Smooth muscle cell of the umbilical artery (primary cell): ENCODE data around the gene ITGAD. TPM values are rescaled to one million over a fixed set of nuclear protein-coding genes. Genes with fewer than 3 reads are reported as not detected.

ENCODE experiments used
- total RNA-seq: library from RNA; depleted of rRNA; stranded (reverse); fragments of >200 nt; gene quantifications from 2 replicates; pipeline ENCODE4 v1.2.3, GENCODE V29; 2014

The ITGAD gene
- not detected in 2 replicates for total RNA-seq

GRCh38 chr16:31393056-31393455, at the start of gene ITGAD:
Gene ITGAD (plus strand): TSS chr16:31393335. CDS start chr16:31393361, 26 bp downstream.

GRCh38 chr16:31354394-31355291, 38.5 kb upstream of the ITGAD start, which contains the start of gene ITGAX:
Gene ITGAX (plus strand): TSS chr16:31355176. CDS start chr16:31355255, 79 bp downstream.

GRCh38 chr16:31428279-31428597, 35.1 kb downstream of the ITGAD start, which contains the start of gene COX6A2:
Gene COX6A2 (minus strand): TSS chr16:31428360. CDS start chr16:31428325, 35 bp downstream.

GRCh38 chr16:31458844-31459686, 65.9 kb downstream of the ITGAD start, which contains the start of gene ARMC5:
Gene ARMC5 (plus strand): TSS chr16:31459501. CDS start chr16:31459525, 24 bp downstream.

GRCh38 chr16:31471875-31472708, 79.0 kb downstream of the ITGAD start, which contains the start of gene TGFB1I1:
Gene TGFB1I1 (plus strand): TSS chr16:31472152. CDS start chr16:31472189, 37 bp downstream.

Other genes starting within 250 kb of the ITGAD start
- gene PRSS36, start 243.3 kb upstream of the ITGAD start, total RNA-seq = 0.30 TPM in 1 of 2 replicates, not detected in the other
- 45.7 and 65.8 TPM in 2 replicates for gene FUS, start 213.2 kb upstream of the ITGAD start, total RNA-seq
- 27.3 and 28.7 TPM in 2 replicates for gene PYCARD, start 190.6 kb upstream of the ITGAD start, total RNA-seq
- gene TRIM72, start 179.2 kb upstream of the ITGAD start, total RNA-seq = not detected in 2 replicates
- not detected in 2 replicates for gene PYDC1, start 176.2 kb upstream of the ITGAD start, total RNA-seq
- not detected in 2 replicates for gene ITGAM, start 133.4 kb upstream of the ITGAD start, total RNA-seq
- gene ITGAX, start 38.2 kb upstream of the ITGAD start, total RNA-seq = not detected in 2 replicates
- gene COX6A2, start 35.0 kb downstream of the ITGAD start, total RNA-seq = not detected in 2 replicates
- gene ZNF843, start 49.5 kb downstream of the ITGAD start, total RNA-seq = 0.30 and 0.42 TPM in 2 replicates
- 6.5 and 9.1 TPM in 2 replicates for gene ARMC5, start 66.2 kb downstream of the ITGAD start, total RNA-seq
- 47.8 and 74.7 TPM in 2 replicates for gene TGFB1I1, start 78.8 kb downstream of the ITGAD start, total RNA-seq
- gene SLC5A2, start 89.8 kb downstream of the ITGAD start, total RNA-seq = not detected in 2 replicates
- gene RUSF1, start 115.1 kb downstream of the ITGAD start, total RNA-seq = 69.5 and 111 TPM in 2 replicates
- not detected in 2 replicates for gene AHSP, start 134.6 kb downstream of the ITGAD start, total RNA-seq